COR-L47 (cell line): ENCODE data around the gene SACS.
"Not testable (repeated sequence)": the region's sequence is repeated elsewhere in the genome, so short reads cannot be mapped to it uniquely, and the experiment has no call there.

Experiments used
- DNase-seq: peaks from one replicate; lab custom pipeline; 2025; lab: John Stamatoyannopoulos, UW

The SACS gene

DNA sequence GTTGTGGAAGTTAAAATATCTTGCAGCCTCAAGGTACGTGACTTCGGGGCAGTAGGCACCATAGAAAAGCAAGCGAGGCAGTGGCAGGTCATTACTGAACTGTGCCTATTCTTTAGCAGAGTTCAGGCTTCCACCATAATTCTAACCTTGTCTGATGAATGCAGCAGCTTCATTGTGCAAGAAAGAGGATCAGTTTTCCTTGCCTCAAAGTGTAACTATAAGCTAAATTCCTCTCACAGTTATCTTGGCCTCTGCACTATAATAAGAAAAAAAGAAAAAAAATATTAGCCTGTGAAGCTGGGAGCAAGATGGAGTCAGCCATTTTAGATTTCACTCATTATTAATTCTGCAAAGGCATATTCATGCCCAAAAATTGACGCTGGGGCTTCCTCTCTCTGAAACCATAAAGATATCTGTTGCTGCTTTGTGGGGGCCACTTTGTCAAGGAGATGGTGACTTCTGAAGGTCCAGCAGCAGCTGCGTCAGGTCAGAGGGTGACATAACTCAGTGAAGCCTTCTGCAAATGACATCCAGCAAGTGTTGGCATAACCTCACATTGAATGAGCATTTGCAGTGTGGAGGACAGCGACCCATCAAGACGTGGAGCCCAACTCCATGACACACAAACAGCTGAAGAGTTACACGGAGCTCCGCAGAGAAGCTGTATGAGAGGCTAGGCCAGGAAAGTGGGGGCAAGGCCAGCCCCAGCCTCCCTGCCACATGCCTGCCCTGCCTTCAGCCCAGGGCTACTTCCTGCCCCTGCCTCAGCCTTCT, 23.1 kb upstream of the SACS start:
- no peak for DNase-seq

- no peak for DNase-seq
Measured at GRCh38 chr13:23455401-23456185, 22.1 kb upstream of the SACS start.

DNA sequence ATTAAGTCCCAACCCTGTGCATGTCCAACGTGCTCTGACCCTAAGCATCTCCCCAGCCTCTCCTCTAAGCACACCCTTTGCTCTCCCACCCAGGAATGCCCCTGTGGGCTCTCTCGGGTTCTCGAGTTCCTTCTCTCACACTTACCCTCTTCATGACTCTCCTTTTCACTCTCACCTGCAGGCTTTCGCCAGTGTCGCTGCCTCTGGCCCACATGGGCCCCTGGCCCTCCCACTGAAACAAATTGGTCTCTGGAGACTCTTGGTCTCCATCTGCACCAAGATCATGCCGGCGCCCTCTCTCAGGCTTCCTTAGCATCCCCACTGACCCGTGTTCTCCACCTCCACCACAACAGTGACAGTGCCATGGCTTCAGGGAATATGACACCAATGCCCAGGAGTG, 19.6 kb upstream of the SACS start:
- no peak for DNase-seq

DNA sequence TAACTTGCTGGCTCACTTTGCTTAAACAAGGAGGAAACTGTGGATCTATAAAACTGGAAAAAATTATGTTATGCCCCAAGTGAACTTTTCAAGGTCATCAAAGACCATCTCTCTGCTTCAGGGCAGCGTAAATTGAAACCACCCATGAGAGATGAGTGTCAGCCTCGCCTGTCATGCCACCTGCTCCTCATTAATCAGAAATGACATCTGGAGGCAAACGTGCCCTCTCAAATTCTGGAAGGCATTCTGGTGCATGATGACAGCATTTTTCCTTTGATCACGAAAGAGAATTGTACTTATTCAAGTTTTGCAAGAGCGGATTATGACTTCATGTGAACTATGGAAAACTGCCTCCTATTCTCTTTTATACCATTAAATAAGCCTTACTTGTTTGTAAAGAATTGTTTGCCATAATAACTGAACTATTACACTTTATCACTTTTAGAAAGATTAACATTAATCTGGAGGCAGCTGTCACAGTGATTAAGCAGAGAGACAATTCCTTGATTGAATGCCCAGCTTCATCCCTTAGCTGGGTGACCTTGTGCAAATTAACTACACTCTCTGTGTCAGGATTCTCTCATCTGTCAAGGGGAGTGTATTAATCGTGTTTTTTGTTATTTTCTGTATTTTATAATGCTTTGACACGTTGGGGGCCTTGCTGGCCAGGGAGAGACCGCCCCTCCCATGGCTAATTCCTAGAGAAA, 17.0 kb upstream of the SACS start:
- no peak for DNase-seq

GRCh38 chr13:23449398-23450162, 16.1 kb upstream of the SACS start:
- no peak for DNase-seq

- no peak for DNase-seq
Measured at GRCh38 chr13:23447927-23448326, 14.4 kb upstream of the SACS start.

- no peak for DNase-seq
Measured at GRCh38 chr13:23445794-23446193, 12.3 kb upstream of the SACS start.

- no peak for DNase-seq
Measured at GRCh38 chr13:23443878-23444277, 10.4 kb upstream of the SACS start.

DNA sequence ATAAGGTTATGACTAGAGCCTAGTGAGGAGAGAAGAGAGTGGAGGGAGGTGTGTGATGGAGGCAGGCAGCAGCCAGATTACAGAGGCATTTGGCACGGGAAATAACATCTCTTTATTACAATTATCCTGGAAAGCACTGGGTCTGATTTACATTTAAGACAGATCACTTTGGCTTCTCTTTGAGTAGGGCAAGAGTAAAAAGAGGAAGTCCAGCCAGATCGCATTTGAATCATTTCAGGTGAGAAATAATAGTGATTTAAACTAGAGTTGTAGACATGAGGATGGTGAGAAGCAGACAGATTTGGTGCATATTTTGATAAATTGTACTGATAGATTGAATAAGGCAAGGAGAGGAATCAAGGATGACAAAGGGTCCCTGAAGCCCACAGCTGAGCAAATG, 9.6 kb upstream of the SACS start:
- DNase-seq, result no peak

GRCh38 chr13:23440821-23441618, 7.5 kb upstream of the SACS start:
- no peak for DNase-seq

GRCh38 chr13:23440324-23440723, 6.8 kb upstream of the SACS start:
- not testable (repeated sequence) for DNase-seq

DNA sequence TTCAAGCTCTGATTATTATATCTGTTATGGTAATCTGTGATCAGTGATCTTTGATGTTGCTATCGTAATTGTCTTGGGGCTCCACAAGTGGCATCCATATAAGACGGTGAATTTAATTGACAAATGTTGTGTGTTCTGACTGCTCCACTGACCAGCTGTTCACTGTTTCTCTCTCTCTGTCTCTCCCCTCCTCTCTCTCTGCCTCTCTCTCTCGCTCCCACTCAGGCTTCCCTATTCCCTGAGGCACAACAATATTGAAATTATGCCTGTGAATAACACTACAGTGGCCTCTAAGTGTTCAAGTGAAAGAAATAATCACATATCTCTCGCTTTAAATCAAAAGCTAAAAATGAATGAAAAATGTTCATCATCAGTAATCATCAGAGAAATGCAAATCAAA, 4.4 kb upstream of the SACS start:
- DNase-seq, result no peak

GRCh38 chr13:23436680-23437079, 3.2 kb upstream of the SACS start:
- no peak for DNase-seq

DNA sequence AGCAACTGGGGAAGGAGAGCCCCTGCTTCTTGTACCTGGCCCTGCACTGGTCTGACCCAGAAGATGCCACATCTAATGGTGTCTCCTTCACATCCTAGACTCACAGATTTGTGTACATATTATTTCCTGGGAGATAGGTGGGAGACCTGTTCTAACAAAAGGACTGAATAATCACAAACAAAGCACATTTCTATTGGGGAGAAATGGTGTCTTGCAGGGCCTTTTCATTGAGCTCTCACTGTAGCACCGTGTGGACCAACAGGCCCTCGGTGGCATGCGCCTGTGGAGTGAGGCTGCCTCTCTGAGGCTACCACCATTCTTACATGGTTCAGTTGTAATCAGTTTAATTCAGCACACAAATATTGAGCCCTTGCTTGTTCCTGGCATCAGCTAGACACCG, 989 bp upstream of the SACS start:
- DNase-seq, result no peak

DNA sequence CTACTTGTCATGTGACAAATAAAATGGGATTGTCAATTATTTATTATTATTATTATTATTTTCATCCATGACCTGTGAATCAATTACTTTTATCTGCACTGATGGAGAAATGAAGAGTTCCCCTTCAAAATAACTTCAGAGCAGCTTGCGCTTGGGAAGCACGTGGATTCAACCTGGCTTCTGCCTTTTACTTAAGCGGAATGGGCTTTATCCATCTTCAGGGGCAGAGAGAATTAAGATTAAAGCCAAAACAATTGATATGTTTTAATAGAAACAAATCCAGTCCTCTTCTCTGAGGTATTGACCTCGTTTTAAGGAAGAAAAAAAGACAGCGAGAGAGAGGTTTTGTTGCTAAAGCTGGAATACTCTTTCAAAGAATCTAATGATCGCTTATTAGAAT, 876 bp downstream of the SACS start:
- no peak for DNase-seq

GRCh38 chr13:23430664-23431063, 2.8 kb downstream of the SACS start:
- no peak for DNase-seq

GRCh38 chr13:23427881-23428528, 5.5 kb downstream of the SACS start:
- DNase-seq, result no peak

GRCh38 chr13:23427342-23427843, 6.1 kb downstream of the SACS start:
- no peak for DNase-seq

- DNase-seq, result no peak
Measured at GRCh38 chr13:23421596-23421995, 11.9 kb downstream of the SACS start.
